GM12874 (cell line): Measurements from ENCODE around the gene HACE1.

ENCODE experiments used
- TF ChIP-seq, protein P1 (sequence below): IDR thresholded peaks from 2 replicates; pipeline ENCODE4 v1.5.1; 2011; ENCODE audit warnings: low read depth, mild to moderate bottlenecking, control low read depth, low read length, moderate library complexity; ENCODE audit not compliant: insufficient read depth

The HACE1 gene

DNA sequence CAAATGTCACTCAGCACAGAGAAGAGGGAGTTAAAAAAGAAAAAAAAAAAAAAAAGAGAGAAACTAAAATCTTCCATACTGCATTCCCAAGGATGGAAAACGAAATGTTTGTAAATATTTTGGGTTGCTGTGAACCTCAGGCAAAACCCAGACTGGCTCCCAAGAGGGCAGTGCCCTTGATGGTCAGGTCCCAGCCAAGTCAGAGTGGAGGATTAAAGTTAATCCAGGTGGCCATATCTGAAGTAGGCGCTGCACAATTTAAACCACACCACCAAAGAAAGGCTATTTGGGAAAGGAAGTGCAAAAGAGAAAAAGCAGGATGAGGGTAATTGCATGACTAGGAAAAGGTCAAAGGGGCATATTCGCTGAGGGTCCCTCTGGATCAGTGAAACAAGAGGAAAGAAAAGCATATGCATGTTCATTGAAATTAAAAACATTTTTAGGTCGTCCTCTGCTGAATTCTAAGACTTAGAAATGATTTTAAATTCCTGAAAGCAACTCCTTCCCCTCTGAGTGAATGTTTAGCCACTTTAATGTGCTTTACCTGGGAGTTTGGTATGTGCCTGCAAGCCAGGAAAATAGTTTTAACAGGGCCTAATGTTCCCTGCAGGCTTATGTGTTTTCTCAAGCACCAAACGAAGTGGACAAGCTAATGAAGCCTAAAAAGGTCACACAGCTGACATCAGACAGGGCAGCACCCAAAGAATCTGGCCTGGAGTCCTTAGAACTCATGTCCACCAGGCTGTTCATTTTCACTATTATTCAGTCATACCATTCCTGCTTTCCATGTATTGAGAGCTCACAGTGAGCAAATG lies 159.1 kb downstream of the HACE1 start:
- TF ChIP-seq, protein P1, sequence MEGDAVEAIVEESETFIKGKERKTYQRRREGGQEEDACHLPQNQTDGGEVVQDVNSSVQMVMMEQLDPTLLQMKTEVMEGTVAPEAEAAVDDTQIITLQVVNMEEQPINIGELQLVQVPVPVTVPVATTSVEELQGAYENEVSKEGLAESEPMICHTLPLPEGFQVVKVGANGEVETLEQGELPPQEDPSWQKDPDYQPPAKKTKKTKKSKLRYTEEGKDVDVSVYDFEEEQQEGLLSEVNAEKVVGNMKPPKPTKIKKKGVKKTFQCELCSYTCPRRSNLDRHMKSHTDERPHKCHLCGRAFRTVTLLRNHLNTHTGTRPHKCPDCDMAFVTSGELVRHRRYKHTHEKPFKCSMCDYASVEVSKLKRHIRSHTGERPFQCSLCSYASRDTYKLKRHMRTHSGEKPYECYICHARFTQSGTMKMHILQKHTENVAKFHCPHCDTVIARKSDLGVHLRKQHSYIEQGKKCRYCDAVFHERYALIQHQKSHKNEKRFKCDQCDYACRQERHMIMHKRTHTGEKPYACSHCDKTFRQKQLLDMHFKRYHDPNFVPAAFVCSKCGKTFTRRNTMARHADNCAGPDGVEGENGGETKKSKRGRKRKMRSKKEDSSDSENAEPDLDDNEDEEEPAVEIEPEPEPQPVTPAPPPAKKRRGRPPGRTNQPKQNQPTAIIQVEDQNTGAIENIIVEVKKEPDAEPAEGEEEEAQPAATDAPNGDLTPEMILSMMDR: no peak

DNA sequence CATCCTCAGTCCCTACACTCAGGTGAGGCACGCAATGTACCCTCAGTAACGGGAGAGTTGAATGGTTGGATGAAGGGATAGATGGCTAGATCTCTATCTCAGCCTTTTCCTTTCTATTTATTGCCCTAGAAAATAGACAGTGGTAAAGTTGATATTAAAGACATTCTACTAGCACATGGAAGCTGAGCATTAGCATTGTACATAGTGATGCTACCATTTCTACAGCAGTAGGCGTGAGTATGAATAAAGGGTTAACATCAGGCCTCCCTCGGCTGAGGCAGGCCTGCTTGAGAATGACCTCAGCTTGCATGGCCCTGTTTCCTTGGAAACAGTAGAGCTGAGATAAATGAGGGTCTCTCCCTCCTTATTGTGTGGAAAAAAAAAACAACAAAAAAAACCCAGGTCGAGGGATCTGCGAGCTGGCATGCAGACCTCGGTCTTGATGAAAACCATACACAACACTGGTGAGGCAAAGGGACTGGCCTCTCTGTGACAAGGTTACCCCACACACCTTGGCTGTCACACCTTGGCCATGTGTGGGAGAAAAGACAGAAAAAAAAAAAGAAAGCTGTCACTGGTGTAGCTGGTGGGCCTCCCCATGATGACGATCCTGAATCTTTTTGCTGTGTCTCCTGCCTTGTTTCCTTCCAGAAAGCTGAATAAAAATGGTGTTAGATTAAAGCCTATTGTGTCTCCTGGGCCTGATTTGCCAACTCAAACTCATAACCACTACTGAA lies 160.0 kb downstream of the HACE1 start:
- TF ChIP-seq, protein P1: no peak

DNA sequence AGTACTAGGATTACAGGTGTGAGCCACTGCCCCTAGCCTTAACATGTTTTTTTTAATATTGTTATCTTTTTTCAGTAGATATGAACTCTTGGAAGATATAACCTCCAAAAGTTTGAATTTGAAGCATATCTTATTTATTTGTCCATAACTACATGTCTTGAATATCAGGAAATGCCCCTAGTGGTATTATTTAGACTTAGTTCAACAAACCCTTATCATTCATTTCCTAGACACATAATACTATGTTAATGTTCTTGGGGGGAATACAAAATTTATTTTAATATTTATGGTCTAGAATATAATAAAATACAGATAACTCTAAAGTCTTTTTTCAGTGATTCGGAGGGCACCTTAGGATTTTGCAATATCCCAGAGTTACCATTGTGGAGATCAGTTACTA lies 160.7 kb downstream of the HACE1 start:
- TF ChIP-seq, protein P1: no peak

DNA sequence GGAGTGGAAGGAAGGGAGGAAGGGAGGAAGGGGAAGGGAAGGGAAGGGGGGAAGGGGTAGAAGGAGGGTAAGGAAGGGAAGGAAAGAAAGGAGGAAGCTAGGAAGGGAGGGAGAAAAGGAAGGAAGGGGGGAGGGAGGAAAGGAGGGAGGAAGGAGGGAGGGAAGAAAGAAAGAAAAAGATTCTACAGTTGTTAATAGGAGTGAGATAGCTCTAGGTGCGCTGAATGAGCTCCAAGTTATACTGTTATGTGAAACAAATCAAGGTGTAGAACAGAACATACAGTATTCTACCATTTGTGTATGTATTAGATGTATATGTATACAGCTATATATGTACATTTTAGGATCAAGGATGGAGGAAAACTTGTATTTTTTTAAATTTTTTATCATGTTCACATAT lies 167.7 kb downstream of the HACE1 start:
- TF ChIP-seq, protein P1: no peak

DNA sequence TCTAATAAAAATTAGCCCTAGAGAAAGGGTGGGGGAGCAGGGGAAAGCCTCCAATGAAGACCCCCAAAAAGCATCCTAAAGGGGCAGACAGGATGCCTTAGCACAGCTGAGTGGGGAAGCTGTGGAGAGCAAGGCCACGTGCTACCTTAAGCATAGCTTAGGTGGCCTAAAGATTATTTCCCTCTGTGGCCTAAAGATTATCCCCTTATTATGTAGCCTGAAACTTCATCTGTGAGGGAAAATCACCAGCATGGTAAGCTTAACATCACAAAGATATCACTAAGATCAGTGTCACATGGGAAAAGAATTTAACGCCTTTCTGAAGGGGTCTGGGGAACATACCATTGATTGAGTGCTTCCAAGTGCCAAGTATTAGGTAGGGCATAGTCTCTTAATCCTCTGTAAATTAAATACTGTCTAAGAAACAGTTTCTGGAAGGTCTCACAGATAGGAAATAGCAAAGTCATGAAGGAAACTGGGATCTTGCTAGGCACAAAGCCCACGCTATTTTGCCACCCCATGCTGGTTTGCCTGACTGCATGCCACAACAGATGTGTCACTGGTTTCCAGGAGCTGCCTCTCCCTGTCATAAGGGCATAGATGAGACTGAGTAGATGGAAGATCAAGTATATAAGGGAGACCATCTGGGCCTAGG lies 170.0 kb downstream of the HACE1 start:
- TF ChIP-seq, protein P1: no peak

DNA sequence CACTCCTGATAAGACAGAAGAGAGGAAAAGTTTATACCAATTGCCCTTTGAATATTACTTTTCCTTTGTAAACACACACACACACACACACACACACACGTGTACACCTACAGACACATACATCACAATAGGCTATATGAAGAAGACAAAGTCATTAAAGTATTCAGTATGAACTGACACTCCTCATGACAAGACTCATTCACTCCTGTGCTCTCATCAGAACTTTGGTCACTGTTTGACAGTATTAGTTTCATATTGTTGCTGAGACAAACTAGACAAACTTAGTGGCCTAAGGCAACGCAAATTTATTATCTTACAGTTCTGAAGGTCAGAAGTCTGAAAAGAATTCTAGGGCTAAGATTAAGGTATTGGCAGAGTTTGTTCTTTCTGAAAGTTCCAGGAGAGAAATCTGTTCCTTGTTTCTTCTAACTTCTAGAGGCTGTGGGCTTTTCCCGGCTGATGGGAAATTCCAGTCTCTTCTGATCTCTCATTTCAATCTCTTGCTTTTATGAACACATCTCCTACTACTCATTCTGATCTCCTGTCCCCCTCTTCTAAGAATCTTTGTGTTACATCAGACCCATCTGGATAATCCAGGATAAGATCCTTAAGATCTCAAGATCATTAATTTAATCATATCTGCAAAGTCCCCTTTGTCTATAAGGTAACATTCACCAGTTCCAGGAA lies 171.3 kb downstream of the HACE1 start:
- TF ChIP-seq, protein P1: no peak
